GM21529 (cell line): ENCODE data around the gene PANX3.
"Not testable (repeated sequence)": the region's sequence is repeated elsewhere in the genome, so short reads cannot be mapped to it uniquely, and the experiment has no call there.

Experiments used
- ATAC-seq: cut with Tn5 transposase; IDR thresholded peaks from one replicate; pipeline ENCODE4 v1.9.1; 2021; ENCODE audit not compliant: unreplicated experiment

The PANX3 gene, protein sequence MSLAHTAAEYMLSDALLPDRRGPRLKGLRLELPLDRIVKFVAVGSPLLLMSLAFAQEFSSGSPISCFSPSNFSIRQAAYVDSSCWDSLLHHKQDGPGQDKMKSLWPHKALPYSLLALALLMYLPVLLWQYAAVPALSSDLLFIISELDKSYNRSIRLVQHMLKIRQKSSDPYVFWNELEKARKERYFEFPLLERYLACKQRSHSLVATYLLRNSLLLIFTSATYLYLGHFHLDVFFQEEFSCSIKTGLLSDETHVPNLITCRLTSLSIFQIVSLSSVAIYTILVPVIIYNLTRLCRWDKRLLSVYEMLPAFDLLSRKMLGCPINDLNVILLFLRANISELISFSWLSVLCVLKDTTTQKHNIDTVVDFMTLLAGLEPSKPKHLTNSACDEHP

GRCh38 chr11:124611064-124611463 is at the start of gene PANX3:
Gene PANX3, plus strand, starts transcription at chr11:124611428. Its CDS starts 129 bp downstream, at chr11:124611557.
- ATAC-seq: no peak

GRCh38 chr11:124569697-124570096 is 41.5 kb upstream of the PANX3 start, which contains the start of gene OR8A1:
Gene OR8A1, plus strand, starts transcription at chr11:124569997. Its CDS starts 123 bp downstream, at chr11:124570120.
- ATAC-seq: no peak

DNA sequence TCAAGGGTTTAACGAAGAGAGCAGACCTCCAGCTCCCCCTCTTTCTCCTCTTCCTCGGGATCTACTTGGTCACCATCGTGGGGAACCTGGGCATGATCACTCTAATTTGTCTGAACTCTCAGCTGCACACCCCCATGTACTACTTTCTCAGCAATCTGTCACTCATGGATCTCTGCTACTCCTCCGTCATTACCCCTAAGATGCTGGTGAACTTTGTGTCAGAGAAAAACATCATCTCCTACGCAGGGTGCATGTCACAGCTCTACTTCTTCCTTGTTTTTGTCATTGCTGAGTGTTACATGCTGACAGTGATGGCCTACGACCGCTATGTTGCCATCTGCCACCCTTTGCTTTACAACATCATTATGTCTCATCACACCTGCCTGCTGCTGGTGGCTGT is 41.1 kb upstream of the PANX3 start:
- no peak for ATAC-seq

- ATAC-seq: no peak
These were observed 33.4 kb upstream of the PANX3 start for GRCh38 chr11:124577716-124578427.

DNA sequence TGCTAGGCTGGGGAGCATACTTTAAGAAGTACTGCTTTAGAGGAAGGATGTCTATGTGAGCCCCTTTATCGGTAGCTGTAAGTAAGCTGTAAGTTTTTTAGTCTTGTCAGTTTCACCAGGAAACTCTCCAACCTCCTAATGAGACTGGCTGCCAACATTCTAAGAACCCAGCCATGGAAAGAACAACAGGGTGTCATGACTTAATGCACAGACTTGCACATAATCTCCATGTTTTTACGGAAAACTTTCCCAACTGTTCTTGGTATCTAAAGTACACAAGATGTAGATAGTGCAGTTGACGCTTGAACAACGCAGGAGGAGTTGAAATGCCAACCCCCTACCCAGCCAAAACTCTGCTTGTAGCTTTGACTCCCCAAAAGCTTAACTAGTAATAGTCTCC is 32.5 kb upstream of the PANX3 start:
- no peak for ATAC-seq

DNA sequence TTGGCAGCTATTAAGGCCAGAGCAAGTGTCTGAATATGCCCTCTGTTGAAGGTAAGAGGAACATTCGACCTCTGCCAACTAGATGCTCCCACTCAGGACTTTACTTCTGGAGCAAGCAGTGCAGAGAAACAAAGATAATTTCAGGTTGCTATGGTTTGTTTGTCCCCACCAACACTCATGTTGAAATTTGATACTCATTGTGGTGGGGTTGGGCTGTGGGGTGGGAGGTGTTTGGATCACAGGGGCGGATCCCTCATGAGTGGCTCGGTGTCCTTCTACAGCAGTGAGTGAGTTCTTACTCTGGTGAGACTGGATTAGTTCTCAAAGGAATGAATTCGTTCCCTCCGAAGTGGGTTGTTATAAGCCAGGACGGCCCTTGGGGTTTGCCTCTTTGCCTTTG is 29.4 kb upstream of the PANX3 start:
- ATAC-seq: no peak

GRCh38 chr11:124582565-124582964 is 28.7 kb upstream of the PANX3 start:
- no peak for ATAC-seq

DNA sequence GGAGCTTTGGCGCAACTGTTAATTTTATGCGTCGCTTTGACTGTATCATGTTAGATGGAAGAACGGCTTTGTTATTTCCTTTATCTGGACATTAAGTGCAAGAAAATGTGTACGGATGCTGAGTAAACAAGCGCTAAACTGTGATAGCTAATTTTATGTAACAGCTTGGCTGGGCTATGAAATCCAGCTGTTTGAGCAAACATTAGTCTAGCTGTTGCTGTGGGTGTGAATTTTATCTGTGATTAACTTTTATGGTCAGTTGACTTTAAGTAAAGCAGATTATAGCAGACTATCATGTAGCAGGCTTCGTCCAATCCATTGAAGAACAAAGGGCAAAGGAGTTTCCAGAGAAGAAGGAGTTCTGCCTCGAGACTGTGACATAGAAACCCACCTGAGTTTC is 27.4 kb upstream of the PANX3 start:
- no peak for ATAC-seq

DNA sequence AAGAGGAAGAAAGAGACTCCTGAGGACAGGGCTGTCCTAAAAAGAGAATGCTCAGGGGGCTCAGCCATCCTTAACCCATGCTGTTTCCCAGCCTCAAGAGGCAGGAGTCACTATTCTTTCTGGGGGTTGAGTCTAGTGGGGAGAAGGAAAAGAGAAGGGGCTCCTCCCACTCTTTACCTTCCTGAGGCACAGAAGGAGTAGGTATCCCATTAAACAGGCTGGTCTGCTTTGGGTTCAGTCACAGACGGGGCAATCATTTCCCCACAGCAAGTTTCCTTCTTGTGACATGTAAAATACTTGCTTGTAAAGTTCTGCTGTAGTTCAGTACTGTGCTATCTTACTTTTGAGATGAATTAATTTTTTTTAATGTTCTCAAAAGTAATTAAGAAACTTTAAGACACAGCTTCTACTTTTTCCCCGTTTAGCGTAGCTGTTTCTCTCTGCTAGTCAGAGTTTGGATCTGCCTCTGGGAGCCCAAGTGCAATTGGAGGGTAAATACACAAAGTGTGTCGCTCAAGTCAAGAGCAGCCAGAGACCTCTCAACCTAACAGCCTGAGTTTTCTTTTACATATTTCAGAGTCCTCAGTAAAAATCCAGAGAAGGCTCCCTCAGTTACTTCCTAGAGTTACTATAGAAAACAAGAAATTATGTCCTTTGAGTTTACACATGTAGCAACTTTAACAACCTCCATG is 26.4 kb upstream of the PANX3 start:
- no peak for ATAC-seq

GRCh38 chr11:124586238-124586860 is 24.9 kb upstream of the PANX3 start:
- ATAC-seq: no peak

DNA sequence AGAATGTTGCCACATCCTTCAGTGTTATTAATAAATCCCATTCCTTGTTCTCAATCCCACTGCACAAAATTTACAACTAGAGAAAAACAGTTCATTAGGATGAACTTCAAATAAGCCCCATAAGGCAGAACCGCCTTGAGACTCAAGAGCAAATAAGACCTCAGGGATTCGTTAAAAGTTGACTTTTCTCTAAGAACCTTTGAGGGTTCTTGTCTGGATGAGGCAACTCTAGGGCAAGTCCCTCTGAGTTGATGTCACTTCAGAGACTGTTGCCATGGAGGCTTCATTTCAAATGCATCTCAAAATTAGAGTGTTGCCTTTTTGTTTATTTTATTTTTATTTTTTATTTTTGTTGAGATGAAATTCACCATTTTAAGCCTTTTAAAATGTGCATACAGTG is 19.8 kb upstream of the PANX3 start:
- ATAC-seq: no peak

- ATAC-seq: no peak
These were observed 18.6 kb upstream of the PANX3 start for GRCh38 chr11:124592627-124593026.

DNA sequence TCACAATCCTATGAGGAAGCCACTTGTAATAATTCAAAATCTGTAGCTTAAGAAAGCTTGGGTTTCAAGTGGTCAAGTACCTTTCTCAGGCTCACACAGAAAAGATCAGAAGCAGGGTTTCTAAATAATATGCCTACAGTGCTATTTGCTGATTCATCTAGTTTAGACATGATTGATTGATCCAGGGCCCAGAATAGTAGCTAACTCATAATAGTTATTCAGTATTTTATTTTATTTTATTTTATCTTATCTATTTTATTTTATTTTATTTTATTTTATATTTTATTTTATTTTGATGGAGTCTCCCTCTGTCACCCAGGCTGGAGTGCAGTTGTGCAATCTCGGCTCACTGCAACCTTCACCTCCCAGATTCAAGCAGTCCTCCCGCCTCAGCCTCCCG is 15.9 kb upstream of the PANX3 start:
- ATAC-seq: no peak

DNA sequence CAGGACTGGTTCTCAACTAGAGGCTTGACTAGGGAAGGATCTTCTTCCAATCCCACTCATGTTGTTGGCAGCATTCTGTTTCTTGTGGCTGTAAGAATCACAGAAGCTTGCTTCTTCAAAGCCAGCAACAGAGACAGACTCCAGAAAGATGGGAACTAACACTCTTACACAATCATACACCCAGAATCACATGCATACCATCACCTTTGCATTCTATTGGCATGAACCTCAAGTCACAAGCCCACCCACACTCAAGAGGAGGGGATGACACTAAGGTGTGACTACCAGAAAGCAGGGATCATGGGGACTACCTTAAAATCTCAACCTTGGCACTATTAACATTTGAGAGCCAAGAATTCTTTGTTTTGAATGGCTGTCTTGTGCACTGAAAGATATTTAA is 13.6 kb upstream of the PANX3 start:
- ATAC-seq: no peak

GRCh38 chr11:124600621-124601320 is 10.5 kb upstream of the PANX3 start:
- ATAC-seq: no peak

- ATAC-seq: no peak
These were observed 9.0 kb upstream of the PANX3 start for GRCh38 chr11:124602193-124602592.

DNA sequence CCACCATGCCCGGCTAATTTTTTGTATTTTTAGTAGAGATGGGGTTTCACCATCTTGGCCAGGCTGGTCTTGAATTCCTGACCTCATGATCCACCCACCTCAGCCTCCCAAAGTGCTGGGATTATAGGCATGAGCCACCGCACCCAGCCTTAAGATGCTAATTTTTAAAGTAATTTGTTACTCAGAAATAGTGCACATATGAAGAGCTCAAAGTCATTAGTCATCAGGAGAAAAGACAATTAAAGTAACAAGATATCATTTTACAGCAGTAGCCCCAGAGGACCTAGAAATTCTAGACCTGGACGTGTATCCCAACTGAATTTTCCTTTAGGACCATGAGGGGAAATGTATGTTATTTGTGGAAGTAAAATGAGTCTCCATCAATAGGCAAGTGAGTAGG is 8.5 kb upstream of the PANX3 start:
- ATAC-seq: not testable (repeated sequence)

- ATAC-seq: no peak
These were observed 5.5 kb upstream of the PANX3 start for GRCh38 chr11:124605719-124606118.

- ATAC-seq: no peak
These were observed 3.1 kb upstream of the PANX3 start for GRCh38 chr11:124608147-124608546.

DNA sequence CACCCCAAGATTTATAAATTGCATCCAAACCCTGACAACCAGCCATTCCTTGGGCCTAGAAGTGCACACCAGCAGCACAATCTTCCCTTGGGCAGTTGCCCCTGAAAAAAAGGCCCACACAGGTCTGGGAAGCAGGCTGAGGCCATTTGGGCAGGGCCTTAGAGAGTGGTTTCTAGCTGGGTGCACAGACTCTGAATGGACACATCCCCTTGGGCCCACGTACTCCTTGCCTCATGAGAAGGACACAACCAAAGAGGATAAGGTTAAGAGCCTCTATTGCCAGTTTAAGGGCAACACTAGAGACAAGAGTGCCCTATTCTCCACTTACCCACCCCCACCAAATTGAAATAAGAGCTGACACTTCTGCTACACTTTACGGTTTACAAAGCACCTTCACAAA is 933 bp upstream of the PANX3 start:
- no peak for ATAC-seq

DNA sequence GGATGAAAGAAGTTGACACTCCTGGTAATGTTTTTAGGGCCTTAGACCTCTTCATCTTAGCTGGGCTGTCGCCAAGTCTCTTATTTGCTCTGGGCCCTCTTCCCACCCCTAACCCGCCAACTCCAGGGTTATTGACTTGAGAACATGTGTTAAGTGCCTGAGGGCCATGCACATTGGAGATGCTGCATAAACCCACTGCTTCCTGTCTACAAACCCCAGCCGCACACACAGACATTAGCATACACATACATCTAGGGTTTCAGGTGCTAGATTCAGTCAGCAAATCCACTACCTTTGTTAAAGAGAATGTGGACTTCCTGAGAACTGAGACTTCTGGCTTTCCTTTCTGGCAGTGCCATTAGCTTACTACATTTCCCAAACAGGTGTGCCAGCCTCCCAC is 817 bp downstream of the PANX3 start:
- peak; percentile 45 for ATAC-seq
